ENCODE results near the gene MCM7.

DNA sequence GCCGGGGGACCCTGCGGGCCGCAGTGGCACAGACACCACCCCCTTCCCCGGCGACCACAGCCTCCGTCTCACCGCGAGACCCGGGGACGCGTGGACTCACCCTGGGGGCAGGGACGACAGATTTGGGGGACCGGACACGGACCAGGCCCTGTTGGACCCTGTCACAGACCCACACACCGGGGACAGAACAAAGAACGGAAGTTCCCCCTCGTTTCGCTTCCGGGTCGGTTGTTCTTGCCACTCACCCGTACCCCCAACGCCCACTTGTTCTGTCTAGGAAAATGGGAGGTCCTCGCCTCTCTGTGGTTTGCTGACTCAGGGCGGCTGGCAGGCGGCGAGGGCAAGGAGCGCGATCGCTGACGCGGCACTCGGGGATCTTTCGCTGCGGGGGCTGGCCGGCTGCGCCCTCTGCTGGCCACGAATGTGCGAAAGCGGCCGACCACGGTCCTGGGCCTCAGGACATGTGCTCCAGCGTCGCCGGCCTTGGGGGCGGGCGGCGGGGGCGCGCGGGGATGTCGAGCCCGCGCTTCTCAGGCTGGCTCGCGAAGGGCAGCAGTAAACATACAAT, 19.6 kb downstream of the MCM7 start, which contains the start of gene ZNF3:
- TF ChIP-seq CTCF (IDR thresholded peaks at IDR 0.05) (peak; percentile 95 to 98 (median 96)), POLR2A (IDR thresholded peaks at IDR 0.05) (peak in 3 of 4 donors; percentile 6 to 61 (median 61))
